ENCODE results near the gene VAV2. TPM values are rescaled to one million over a fixed set of nuclear protein-coding genes. Genes with fewer than 3 reads are reported as not detected.

Gene VAV2
- total RNA-seq, 2 experiments from 2014 or later = 4.2 TPM

DNA sequence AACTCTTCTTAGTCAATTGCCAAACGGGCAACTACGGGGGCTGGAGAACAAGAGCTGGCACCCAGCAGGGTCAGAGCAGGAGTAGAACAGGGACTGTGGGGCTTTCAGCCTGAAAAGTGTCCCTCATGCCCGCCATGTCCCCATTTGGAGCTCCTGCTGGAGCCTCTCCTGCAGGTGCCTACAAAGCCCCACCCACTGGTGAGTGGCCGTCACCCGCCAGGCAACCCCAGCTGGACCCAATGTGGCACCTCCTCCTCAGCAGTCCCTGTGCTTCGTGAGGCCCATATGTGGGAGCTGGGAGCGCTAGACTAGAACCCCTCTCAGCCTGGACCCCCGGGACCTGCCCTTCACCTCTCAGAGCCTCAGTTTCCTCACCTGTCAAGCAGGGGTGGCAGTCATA lies 40.9 kb downstream of the VAV2 start:
- no peaks in the 10 kb centered on the region for H3K27me3 Mint-ChIP-seq
- H3K36me3 Mint-ChIP-seq = no peaks in the 10 kb centered on the region
- DNase-seq = no peak
- no peak overlapping the region for H3K27ac Mint-ChIP-seq
- no peak overlapping the region for H3K4me3 Mint-ChIP-seq
- peaks cover 12% of the 10 kb centered on the region for H3K4me1 Mint-ChIP-seq
- H3K9me3 Mint-ChIP-seq = no peaks in the 10 kb centered on the region

DNA sequence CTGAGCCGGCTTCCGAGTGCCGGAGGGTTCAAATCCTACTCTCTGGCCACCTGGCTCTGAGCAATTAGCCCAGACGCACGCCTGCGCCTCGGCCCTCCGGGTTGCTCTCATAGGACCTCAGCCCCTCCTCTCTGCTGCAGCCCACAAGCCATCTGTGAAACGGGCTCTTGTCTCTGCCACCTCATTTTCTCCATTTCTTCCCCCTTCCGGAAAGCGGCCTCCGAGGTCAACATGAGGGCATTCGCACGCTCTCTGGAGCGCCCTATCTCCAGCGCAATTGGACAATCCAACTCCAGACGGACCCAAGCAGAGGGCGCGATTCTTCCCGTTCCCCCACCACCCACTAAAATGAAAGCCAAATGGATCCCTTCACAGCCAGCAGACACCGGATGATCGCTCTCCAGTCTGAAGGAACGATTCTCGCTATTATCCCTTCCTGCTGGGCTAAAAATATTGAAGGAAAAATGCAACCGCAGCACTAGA lies 41.5 kb downstream of the VAV2 start:
- Mint-ChIP-seq H3K36me3 (no peaks in the 10 kb centered on the region), H3K4me1 (peaks cover 8% of the 10 kb centered on the region), H3K4me3 (no peak overlapping the region), H3K27ac (no peak overlapping the region), H3K27me3 (no peaks in the 10 kb centered on the region), H3K9me3 (no peaks in the 10 kb centered on the region)
- DNase-seq = no peak

DNA sequence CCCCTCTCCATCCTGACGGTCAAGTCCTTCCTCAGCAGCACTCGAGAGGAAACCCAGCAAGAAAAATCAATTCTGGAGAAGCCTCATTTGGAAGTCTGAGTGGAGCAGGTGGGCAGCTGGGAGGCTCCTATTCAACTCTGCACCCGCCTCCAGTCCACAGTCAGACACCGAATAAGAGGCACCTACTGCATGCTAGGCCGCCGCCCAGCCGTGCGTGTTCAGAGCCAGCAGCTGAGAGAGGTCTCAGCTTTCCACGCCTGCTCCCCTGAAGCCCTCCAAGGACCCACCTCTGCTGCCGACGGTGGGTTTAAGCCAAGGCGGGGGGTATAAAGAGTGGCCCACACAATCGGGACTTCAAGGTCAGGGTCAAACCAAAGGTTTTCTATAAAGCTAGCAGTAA lies 41.9 kb downstream of the VAV2 start:
- Mint-ChIP-seq H3K9me3 (no peaks in the 10 kb centered on the region), H3K4me1 (peaks cover 8% of the 10 kb centered on the region), H3K36me3 (no peaks in the 10 kb centered on the region), H3K27ac (no peak overlapping the region), H3K27me3 (no peaks in the 10 kb centered on the region), H3K4me3 (no peak overlapping the region)
- no peak for DNase-seq

DNA sequence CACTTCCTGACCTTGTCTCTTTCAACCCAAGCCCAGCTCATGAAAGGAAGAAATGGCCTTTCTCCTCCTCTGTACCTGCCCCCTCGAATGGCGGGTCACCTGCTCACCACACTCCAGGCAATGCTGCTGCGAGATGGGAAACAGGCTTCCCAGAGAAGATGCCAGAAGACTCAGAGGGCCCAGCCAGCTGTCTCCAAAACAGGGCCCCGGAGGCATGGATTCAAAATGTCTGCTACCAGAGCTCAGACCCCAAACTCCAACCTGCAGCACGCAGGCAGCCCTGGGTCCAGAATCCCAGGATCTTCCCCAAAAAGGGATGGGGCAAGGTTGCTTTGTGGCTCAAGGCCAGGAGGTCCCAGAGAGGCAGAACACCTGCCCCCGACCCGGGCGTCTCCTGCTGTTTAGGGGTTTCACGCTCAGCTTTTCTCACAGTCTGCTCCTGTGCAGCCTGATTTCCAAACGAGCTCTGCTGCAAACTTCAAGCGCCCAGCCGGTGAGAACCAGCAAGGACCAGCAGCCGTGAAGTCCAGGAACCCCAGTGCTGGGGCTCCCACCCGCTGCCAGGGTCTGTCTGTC lies 42.5 kb downstream of the VAV2 start:
- peaks cover 4% of the 10 kb centered on the region for H3K4me1 Mint-ChIP-seq
- H3K4me3 Mint-ChIP-seq = no peak overlapping the region
- H3K9me3 Mint-ChIP-seq = no peaks in the 10 kb centered on the region
- no peaks in the 10 kb centered on the region for H3K36me3 Mint-ChIP-seq
- no peak for DNase-seq
- H3K27ac Mint-ChIP-seq = no peak overlapping the region
- H3K27me3 Mint-ChIP-seq = no peaks in the 10 kb centered on the region

DNA sequence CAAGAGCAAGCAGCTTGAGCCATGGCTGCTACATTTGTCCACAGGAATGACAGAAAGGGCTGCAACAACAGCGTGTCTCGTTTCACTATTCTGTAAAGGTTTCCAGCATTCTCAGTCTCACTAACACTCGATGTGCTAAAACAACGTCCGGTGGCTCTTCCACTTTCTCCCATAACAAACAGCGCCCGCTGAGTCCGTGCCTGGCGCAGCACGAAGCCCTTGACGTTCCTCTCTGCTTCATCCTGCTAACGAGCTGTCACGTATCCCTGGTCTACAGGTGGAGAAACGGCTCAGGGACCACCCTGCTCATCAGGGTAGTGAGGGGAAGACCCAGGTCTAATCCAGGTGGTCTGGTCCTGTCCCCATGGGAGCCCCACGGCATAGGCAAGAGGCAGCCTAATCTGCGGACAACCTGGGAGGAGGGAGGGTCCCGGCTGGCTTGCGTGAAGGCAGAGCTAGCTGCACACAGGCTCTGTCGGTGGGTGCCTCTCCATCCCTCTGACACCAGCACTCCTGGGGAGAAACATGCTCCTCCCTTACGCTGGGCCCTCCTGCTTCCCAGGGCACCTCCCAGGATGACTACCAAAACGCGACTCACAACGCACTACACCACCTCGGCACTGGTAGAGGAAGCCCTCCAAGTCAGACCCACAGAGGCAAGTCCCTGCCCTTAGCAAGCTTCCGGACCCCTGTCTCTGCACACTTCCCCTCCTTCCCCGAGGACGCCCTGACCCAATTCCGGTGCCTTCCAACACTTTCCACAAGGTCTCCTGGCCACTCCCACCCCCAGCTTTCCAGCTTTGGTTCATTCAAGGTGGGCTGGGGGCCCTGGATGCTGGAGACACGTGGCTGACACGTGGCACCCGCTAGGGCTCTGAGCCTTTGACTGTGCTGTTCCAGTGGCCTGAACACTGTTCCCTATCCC lies 43.3 kb downstream of the VAV2 start:
- H3K36me3 Mint-ChIP-seq = no peaks in the 10 kb centered on the region

DNA sequence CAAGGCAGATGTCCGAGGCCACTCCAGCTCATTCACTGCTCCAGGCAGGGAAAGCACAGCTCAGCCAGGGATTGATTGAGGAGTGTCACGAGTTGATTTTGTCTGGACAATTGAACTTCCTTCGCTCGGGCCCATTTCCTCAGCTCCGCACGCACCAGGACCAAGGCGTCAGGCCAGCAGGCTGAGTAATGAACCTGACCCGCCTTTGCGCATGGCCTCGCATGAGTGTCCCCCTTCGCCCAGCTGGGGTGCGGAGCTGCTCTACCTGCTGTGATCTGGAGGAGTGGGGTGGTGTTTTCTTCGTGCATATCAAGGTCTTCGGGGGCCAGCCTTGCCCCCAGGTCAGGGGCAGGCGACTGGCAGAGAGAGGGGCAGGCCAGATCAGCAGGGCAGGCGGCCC lies 44.0 kb downstream of the VAV2 start:
- H3K27ac Mint-ChIP-seq = no peak overlapping the region
- H3K9me3 Mint-ChIP-seq = no peaks in the 10 kb centered on the region
- no peak for DNase-seq
- no peak overlapping the region for H3K4me3 Mint-ChIP-seq
- H3K36me3 Mint-ChIP-seq = no peaks in the 10 kb centered on the region
- H3K4me1 Mint-ChIP-seq = no peaks in the 10 kb centered on the region
- H3K27me3 Mint-ChIP-seq = no peaks in the 10 kb centered on the region

More for the DNA sequence above, 43.3 kb downstream of the VAV2 start:
- H3K27me3 Mint-ChIP-seq = no peaks in the 10 kb centered on the region
- H3K9me3 Mint-ChIP-seq = no peaks in the 10 kb centered on the region
- DNase-seq = no peak
- no peak overlapping the region for H3K27ac Mint-ChIP-seq
- H3K4me1 Mint-ChIP-seq = no peaks in the 10 kb centered on the region
- no peak overlapping the region for H3K4me3 Mint-ChIP-seq

DNA sequence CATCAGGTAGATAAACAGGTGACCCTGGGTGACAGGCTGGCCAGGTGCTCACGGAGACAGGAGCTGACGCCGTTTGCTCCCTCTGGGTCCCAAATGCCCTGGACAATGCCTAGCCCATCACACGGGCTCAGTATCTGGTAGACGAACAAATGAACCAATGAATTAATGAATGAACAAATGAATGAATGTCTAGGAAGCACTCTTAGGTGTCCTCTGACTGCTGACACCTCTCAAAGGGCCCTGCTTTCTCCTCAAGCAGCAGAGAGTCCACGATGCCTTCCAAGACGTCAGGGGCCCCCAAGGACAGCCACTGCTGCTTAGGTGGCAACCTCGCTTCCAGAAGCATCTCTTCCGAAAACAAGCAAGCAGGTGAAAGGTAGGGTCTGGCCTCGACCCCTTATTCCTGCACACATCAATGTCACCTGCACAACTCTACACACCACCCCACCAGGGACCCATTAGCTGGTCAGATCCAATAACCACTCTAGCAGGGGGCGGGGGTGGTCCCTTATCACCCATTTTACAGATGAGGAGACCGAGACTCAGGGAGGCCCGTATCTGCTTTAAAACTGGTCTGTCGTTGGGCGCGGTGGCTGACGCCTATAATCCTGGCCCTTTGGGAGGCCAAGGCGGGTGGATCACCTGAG lies 45.2 kb downstream of the VAV2 start:
- no peak overlapping the region for H3K27ac Mint-ChIP-seq
- no peaks in the 10 kb centered on the region for H3K27me3 Mint-ChIP-seq
- H3K4me1 Mint-ChIP-seq = no peaks in the 10 kb centered on the region
- H3K9me3 Mint-ChIP-seq = no peaks in the 10 kb centered on the region
- DNase-seq = no peak
- H3K4me3 Mint-ChIP-seq = no peak overlapping the region
- no peaks in the 10 kb centered on the region for H3K36me3 Mint-ChIP-seq

DNA sequence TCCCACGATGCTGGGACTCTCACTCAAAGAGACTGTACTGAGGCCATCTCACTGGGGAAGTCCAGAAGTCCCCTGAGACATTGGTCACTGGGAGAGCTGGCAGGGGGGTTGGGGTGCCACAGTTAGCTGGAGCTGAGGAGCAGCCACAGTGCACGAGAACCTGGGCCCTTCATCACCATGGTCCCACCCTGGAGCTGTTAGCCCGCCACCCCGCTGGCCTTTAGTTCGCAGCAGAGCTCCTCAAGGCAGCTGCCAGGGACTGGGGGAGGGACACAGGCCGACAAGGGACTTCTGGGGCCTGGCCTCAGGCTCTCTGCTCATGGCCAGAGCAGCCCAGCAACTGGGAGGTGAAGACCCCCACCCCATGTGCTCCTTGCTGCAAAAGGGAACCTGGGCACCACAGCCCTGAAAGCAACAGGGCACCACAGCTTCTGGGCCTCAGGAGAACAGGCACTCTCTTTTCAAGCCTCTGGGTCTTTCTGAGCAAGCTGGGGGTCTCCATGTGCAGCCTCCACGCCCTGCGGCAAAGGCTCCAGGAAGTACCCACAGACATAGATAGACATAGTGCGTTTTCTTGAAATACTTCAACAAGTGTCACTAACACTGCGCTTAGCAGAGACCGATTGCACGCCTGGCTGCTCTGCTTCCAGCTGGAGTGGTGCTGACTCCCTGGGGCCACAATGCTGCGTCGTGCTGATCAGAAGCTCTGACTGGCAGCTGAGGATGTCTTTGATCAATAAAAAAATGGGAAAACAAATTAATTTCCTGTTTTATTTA lies 46.0 kb downstream of the VAV2 start:
- Mint-ChIP-seq H3K27me3 (no peaks in the 10 kb centered on the region), H3K36me3 (no peaks in the 10 kb centered on the region), H3K4me3 (no peak overlapping the region), H3K4me1 (no peaks in the 10 kb centered on the region), H3K27ac (no peak overlapping the region), H3K9me3 (no peaks in the 10 kb centered on the region)
- no peak for DNase-seq

DNA sequence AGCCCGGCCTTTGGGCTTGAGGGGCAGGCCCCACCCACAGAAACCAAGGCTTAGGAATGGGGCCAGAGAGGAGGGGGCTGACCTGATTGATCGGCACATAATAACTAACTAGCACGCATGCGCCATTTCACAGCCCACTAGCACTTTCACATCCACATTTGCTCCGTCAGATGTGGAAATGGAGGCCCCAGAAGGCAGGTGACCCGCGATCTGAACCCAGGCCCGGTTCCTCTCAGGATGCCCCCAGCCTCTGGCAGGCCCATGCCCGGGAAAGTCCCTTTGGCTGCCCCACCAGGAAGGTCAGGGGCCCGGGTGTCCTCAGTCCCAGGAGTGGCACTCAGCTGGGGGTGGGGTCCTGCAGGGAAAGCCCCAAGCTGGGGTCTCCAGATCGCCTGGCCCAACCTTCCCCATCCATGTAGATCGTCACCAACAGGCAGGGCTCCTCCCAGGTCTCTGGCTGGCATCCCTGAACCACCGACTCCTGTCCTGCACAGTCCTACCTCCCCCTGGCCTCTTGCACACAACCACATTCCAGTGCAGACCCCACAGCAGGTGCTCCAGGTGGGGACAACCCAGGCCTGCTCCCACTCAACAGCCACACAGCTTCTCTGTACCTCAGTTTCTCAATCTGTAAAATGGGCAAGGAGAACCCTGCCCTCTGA lies 46.7 kb downstream of the VAV2 start:
- no peak for DNase-seq
- no peak overlapping the region for H3K27ac Mint-ChIP-seq

DNA sequence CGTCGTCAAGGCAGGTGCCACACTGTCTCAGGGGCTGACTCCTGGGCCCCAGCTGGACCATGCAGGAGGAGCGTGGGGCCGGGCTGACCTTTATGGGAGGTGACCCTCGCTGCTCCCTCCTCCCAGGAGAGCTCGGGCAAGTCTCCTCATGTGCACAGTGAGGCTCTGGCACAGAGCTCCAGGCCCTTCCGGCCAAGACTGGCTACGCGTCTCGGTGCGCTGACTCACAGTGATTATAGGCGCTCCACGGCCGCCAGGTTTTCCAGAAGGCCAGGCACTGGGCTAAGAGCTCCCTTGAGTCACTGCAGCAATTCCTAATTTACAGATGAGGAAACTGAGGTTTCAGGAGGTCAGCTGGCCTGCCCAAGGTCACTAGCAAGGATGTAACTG lies 47.4 kb downstream of the VAV2 start:
- no peak for DNase-seq
- Mint-ChIP-seq H3K36me3 (no peaks in the 10 kb centered on the region), H3K4me1 (no peaks in the 10 kb centered on the region), H3K4me3 (no peak overlapping the region), H3K27ac (no peak overlapping the region), H3K9me3 (no peaks in the 10 kb centered on the region), H3K27me3 (no peaks in the 10 kb centered on the region)

More for the DNA sequence above, 46.7 kb downstream of the VAV2 start:
- no peaks in the 10 kb centered on the region for H3K9me3 Mint-ChIP-seq
- no peak overlapping the region for H3K4me3 Mint-ChIP-seq
- H3K27me3 Mint-ChIP-seq = no peaks in the 10 kb centered on the region
- no peaks in the 10 kb centered on the region for H3K4me1 Mint-ChIP-seq
- no peaks in the 10 kb centered on the region for H3K36me3 Mint-ChIP-seq

DNA sequence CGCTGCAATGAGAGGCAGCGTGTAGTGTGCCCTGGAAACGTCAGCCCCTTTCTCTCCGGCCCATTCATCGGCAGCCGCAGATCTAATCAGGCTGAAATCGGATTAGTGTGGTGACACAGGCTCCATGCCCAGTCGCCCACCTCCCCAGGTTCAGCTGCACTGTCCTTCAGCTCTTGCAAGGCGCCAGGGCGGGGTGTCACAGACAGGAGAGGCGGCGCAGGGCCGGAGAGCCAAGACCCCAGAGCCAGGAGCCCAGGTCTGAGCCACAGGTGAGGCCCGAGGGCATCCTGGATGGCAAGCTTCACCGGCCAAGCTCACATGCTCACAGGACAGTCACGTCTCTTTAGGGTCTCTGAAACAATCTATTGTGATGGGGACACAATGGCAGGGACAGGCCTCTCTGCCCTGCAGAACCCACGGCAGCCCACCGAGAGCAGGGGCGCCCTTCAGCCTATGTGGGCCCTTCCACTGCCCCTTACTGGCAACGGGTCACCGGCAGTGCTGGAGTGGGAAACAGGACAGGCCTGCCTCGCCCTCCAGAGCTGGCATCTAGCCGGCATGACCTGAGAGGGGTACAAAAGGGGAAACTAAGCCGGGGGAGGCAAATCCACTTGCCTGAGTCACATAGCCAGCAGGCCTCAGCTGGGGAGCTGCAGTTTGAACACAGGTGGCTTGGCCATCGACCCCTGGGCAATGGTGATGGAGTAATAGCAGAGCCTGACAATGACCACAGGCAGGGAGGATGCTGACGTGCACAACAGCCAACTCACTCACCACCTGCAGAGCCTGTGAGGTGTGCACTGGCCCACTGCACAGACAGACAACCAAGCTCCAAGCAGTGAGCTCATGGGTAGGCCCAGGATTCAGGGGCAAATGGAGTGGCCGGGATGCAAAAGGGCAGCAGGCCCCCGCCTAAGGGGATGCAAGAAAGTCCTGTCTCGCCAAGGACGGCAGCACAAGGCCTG lies 48.1 kb downstream of the VAV2 start:
- no peak for DNase-seq
- Mint-ChIP-seq H3K27ac (no peak overlapping the region), H3K4me3 (no peak overlapping the region), H3K36me3 (no peaks in the 10 kb centered on the region), H3K4me1 (no peaks in the 10 kb centered on the region), H3K27me3 (no peaks in the 10 kb centered on the region), H3K9me3 (no peaks in the 10 kb centered on the region)

DNA sequence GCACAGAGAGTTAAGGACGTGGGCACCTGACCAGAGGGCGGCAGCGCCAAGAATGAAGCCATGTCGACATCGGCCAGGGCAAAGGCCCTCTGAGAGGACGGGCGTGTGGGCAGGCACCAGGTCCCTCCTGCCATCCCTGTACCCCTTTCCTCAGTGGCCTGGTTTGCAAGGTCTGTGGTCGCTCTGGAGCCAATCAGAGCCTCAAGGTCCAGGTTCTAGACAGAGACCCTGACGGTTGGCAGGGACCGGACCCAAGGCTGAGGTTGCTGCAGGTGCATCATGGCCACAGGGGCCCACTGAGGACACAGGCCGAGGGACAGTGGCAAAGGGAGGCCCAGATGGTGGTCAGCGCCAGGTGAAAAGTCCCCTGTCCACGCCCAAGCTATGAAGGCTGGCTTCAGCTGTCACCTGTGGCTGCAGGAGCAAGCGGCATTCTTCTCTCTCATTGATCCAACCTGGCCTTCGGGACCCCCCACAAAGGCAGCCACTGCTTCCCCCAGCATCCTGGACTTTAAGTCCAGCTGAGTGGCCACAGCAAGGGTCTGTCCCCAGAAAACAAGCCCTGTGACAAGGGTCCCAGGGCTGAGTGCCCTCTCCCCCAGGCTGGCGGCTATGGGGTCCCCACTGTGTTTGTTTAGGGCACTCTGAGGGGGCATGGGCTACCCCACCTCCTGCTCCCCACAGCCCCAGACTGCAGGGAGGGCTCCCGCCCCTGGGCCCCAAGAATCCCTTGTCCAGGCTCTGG lies 48.9 kb downstream of the VAV2 start:
- no peaks in the 10 kb centered on the region for H3K36me3 Mint-ChIP-seq
- DNase-seq = no peak
- H3K4me3 Mint-ChIP-seq = no peak overlapping the region
- no peaks in the 10 kb centered on the region for H3K4me1 Mint-ChIP-seq
- H3K27ac Mint-ChIP-seq = no peak overlapping the region
- no peaks in the 10 kb centered on the region for H3K9me3 Mint-ChIP-seq
- no peaks in the 10 kb centered on the region for H3K27me3 Mint-ChIP-seq

All from activated naive CD8-positive, alpha-beta T cell treated with anti-CD3 and anti-CD28 coated beads for 36 hours (primary cell).